Left colon (tissue), 2 donors: ENCODE results near the gene MAP4K5. TPM values are rescaled to one million over a fixed set of nuclear protein-coding genes. Genes with fewer than 3 reads are reported as not detected.

ENCODE experiments used
- ATAC-seq: fragments of 200-7000 bp; cut with Tn5 transposase; one replicate; pipeline ENCODE4 v1.9.1; 2020; ENCODE audit warnings: mild to moderate bottlenecking, moderate library complexity
- DNase-seq, 2 donors: peaks; one replicate each; pipeline ENCODE4 v3.0.0-alpha.2; 2020
- intact Hi-C, 2 donors: fragments of 100-400 bp; cut with DNase I in 1 of 2; cut with micrococcal nuclease in 1 of 2; formaldehyde crosslinking; loops; one replicate each; pipeline versions ENCODE4 v1.11.2 to v1.14.0; 2022; cut with DNase I, micrococcal nuclease
- total RNA-seq, 2 donors: library from RNA; stranded (reverse); fragmentation: NEBNext Ultra II Directional; extraction: Animal tissue kit (Norgen Biotek cat#: 25700); gene quantifications; one replicate each; pipeline ENCODE4 v1.2.1, GENCODE V29; 2021
- donor health status: DM: no; HTN: no; CAD: no.
- donor health status: DM: yes; HTN: yes; CAD: no.

MAP4K5 gene
- total RNA-seq, 2 donors from 2014 or later = 37.5 to 42.6 TPM

DNA sequence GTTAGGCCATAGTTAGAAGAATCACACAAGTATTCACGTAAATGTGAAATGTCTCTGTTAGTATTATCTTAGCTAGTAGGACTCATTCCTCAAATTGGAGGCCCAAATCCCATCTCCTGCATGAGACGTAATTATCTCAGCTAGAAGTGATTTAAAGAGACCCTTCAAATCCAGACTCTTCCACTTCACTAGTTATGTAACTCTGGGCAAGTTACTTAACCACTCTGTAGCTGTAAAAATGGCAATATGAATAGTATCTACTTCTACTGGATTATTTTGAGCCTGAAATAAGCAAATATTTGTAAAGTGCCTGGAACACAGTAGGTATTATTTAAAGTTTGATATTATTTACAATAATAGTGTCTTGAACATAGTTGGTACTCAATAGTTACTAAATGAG, 107.3 kb downstream of the MAP4K5 start:
- ATAC-seq (no peak), DNase-seq (no peak)
- intact Hi-C loops = no loop called here

DNA sequence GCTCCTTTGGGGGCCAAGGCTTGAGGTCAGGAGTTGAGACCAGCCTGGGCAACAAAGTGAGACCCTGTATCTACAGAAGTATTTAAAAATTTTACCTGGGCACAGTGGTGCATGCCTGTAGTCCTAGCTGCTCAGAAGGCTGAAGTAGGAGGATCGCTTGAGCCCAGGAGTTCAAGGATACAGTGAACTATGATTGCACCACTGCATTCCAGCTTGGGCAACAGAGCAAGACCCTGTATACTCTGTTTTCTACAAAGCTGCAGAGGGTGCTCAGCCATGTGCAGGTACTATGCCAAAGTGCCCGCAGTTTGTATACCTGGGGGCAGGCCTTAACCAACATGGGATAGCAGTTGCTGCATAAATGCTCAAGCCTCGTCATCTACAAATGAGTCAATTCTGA, 108.8 kb downstream of the MAP4K5 start:
- intact Hi-C loops = no loop called here
- DNase-seq (no peak), ATAC-seq (no peak)

DNA sequence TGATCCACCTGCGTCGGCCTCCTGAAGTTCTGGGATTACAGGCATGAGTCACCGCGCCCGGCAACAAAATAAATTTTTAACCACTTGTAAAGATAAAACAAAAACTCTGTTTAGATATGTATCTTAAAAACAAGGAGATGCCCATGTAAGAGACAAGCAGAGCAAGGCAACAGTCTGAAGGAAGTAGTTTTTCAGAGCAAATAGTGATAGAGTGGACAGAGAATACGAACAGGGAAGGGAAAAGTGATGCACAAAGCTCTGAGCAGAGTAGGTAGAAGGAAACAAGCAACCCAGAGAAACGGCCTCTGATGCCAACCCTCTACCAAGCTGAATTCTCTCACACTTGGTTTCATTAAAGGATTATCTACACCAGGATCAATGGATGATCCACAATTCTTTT, 110.9 kb downstream of the MAP4K5 start:
- ATAC-seq = peak; percentile 50

DNA sequence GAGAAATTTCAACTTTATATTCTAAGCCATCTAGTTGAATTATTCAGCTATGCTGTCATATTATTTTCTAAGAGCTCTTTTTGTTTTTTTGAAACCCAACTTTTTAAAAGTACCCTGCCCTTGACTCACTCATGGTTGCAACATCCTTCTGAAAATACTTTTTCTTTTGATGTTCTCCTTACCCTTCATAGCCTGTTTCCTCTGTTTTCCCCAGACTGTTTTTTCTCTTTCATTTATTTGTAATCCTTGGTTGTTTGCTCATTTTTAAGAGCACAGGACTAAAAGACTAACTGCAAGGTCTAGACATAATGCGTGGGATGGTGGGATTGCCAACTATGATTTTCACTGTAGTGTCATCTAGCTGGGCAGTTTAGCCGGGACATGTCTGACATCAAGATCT, 114.5 kb downstream of the MAP4K5 start:
- no peak for DNase-seq
- no peak for ATAC-seq
- intact Hi-C loops = no loop called here

More for the DNA sequence above, 110.9 kb downstream of the MAP4K5 start:
- intact Hi-C loops = no loop called here
- DNase-seq = no peak

DNA sequence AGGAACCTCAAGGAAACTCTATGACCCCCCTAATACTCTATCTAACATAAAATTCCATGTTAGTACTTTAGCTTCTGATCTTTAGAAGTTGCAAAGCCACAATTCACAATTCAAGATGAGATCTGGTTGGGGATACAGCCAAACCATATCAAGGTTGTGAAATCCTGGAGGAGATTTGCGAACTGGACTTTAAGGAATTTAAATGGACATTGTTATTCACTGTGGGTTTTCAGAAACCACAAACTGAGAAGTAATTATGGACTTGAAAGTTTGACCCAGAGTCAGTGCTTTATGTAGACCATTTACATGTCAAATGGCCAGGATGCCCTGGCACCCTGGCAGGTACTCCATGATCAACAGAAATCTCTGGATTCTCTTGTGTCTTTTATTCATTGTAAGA, 121.4 kb downstream of the MAP4K5 start:
- intact Hi-C loops = no loop called here
- ATAC-seq (no peak), DNase-seq (no peak)

DNA sequence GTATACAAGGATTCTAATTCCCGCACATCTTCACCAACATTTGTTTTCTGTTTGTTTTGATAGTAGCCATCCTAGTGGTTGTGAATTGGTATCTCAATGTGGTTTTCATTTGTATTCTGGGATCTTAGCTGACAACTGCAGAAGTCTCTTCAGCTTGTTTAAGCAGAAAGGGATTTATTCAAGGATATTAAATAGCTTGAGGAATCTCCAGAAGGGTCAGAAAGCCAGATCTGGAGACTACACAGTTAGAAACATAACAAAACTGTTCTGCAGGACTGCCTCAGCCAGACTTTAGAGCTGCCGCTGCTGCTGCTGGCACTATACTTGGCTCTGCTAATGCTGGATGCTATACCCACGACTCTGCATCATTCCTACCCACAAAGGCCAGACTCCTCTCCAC, 122.3 kb downstream of the MAP4K5 start:
- no peak for ATAC-seq
- DNase-seq = no peak
- intact Hi-C loops = no loop called here

DNA sequence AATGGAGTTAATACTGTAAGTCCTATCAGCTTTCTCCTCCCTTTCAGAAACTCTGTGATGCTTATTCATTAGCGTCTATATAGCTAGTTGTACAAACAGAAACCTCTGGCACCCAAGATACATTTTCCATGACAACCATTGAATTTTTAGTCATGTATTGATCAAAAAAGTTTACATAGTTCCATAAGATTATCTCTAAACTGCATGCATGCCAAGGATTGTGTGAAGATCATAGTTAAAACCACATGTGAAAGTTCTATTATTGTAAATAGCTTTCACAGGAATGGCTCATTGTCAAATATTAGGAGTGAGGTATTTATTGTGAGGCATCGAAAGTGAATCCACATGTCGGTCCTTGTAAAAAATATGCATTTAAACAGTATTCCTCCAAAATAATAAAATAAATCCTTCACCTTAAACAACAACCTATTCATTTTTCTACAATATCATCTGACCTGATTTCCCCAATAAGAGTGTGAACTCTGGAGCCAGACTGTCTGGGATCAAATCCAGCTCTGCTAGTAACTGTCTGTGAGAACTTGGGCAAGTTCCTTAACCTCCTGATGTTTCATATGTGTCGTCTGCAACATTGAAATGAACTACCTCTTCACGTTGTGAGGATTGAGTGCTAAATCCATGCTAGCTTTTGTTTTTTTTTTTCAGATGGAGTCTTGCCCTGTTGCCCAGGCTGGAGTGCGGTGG, 125.1 kb downstream of the MAP4K5 start:
- intact Hi-C loops = no loop called here
- DNase-seq (no peak), ATAC-seq (no peak)

DNA sequence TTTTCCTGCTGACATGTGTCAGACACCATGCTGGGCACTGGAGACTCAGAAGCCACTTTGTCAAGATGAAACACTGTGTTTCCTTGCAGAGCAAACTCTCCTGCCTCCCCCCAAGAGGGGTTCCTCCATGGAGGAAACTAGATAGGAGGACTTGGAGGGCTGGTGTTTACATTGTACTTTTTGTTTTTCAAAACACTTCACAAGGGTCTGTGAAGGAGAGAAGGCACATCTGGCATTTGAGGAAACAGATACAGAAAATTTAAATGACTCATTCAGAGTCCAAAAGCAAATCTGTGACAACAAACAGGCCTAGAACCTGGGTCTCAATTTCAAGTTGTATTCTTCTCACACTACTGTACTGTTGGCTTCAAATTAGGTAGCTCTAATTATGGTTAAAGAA, 128.9 kb downstream of the MAP4K5 start:
- no peak for ATAC-seq
- intact Hi-C loops = no loop called here
- DNase-seq = no peak

DNA sequence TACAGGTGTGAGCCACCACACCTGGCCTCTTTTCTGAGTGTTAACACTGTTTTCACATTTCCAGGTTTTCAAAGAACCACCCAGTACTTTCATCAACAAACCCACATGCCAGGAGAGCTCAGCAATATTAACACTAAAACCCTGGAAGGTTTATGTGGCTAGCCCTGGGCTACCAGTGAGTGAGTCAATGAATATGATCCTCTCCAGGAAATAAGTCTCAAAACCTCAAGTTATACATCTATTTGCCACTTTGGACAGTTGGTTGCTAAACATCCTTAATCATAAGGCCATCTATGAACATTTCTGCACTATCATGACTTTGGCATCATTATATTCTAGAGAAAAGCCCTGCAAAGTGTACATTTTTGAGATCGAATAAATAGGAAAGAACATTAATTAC, 129.4 kb downstream of the MAP4K5 start:
- intact Hi-C loops = no loop called here
- DNase-seq = no peak
- ATAC-seq = no peak

DNA sequence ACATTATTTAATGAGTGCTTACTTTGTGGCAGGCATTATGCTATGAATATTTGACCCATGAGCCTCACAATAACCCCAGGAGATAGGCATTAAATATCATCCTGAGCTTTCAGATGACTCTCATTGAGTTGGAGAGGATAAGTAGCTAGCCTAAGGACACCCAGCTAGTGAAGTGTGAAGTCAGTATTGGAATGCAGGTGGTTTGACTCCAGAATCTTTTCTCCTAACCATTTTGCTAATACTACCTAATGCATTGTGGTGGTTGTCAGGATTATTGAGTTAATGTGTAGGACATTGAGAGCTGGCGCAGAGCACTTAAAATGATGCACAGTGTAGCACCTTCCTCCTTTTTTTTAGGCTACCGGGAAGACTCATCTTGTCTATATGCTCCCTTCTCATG, 131.9 kb downstream of the MAP4K5 start:
- intact Hi-C loops = no loop called here
- ATAC-seq = no peak
- no peak for DNase-seq

DNA sequence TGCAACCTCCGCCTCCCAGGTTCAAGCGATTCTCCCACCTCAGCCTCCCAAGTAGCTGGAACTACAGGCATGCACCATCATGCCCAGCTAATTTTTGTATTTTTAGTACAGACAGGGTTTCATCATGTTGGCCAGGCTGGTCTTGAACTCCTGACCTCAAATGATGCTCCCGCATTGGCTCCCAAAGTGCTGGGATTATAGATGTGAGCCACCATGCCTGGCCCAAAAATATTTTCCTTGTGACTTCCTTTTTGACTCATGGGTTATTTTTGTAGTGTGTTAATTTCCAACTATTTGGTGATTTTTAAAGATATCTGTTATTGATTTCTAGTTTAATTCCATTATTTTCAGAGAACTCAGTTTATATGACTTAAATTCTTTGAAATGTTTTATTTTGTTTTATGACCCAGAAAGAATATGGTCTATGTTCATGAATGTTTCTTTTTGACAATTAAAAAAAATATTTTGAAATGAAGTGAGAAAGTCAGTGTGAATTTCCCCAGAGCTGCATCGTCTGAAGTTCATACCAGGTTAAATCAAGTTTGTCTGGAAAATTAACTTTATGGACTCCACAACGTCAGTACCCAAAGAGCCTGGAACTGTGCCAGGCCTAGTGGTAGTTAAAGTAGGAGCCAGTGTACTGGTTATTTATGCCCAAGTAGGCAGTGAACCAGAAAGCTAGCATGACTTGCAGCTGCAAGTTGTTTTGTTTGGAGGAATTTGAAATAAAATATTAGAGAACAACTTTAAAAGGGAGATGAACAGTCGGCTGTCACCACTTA, 132.9 kb downstream of the MAP4K5 start:
- peak; percentile 15 for ATAC-seq
- intact Hi-C loops = loop anchor here in 1 of 2 donors (10.0 kb wide), 1 partner anchor 55 kb away; no protein-coding TSS in a partner anchor
- DNase-seq = peak; percentile 77 to 85

DNA sequence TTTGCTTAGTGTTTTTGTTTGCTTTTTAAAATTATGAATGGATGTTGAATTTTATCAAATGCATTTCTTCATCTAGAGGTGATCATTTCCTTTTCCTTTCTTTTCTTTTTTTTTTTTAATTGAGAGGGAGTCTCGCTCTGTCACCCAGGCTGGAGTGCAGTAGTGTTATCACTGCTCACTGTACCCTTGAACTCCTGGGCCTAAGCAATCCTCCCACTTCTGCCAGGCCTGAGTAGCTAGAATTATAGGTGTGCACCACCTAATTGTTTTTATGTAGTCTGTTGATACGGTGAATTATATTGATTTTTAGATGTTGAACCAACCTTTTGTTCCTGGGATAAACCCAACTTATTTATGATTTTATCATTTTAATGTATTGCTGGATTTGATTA, 134.2 kb downstream of the MAP4K5 start:
- intact Hi-C loops = loop anchor here in 1 of 2 donors (10.0 kb wide), 1 partner anchor 53 kb away; no protein-coding TSS in a partner anchor
- no peak for DNase-seq
- ATAC-seq = peak; percentile 20

DNA sequence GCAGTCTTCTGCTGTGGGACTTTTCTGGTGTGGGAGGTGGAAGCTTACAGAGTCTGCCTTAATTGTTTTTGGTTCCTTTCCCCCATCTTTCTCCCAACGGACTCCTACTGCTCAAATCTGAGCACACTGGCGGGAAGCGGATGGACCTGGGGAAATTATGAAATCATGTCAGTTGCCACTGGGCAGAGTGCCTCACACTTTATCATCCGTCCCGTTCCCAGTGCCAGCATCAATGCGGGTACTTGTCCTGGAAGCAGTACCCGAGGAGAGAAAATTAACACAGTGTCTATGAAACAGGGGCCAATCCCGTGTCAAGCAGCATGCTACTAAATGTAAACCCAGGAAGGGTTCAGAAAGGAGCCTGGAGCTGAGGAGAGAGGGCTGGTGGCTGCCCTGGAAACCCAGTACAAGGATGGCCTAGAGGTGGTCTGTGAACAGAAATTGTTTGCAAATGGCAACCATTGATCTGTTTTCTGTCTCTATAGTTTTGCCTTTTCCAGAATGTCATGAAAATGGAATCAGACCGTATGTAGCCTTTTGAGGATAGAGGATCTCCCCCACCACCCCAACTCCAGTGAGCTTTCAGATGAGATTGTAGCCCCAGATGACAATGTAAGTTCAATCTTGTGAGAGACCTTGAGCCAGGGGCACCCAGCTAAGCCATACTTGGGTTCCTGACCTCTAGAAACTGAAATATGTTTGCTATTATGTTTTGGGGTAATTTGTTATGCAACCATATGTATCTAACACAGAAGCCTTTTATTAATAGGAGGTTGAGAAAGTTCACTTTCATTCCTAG, 134.8 kb downstream of the MAP4K5 start:
- intact Hi-C loops = loop anchor here in 1 of 2 donors (10.0 kb wide), 1 partner anchor 53 kb away; no protein-coding TSS in a partner anchor
- ATAC-seq = peak; percentile 12
- peak; percentile 37 to 56 for DNase-seq

DNA sequence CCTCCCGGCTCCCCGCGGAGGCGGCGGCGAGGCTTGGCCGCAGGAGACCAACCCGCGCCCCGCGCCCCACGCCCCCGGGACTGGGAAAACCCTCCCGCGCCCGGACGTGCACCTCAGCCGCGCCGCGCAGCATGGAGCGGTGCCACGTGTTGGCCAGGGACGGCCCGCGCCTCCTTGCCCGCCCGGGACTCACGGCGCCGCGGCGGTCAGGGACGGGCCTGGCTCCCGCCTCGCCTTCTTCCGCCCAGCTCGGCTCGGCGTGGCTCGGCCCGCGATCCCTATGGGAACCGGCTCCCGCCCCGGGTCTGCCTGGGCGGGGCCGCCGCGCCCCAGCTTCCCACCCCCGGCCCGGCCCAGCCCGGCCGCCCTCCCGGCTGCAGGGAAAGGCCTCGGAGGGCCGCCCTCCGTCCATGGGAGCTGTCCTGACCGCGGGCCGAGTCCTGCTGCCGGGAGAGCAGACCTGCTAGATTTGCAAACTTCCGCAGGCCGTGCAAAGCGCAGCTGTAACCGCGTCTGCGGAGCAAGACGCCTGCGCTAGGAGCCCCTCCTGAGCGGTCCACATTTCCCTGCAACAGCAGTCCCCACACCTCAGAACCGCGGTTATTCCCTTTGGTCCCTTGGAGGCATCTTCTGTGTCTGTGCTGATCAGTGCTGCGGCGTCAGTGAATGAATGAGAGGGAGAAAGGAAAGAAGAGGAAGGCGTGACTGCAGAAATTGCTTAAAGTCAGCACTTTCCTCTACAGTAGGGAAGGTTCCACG, 135.6 kb downstream of the MAP4K5 start, which contains the start of gene CDKL1:
Gene CDKL1, minus strand, starts transcription at position 251 of the 759 bp plus-strand sequence. CDS start 1,013 bp downstream, outside the sequence.
- intact Hi-C loops = loop anchor here in 1 of 2 donors (10.0 kb wide), 1 partner anchor 52 kb away; no protein-coding TSS in a partner anchor
- peak; percentile 64 to 78 for DNase-seq
- ATAC-seq = peak; percentile 86

DNA sequence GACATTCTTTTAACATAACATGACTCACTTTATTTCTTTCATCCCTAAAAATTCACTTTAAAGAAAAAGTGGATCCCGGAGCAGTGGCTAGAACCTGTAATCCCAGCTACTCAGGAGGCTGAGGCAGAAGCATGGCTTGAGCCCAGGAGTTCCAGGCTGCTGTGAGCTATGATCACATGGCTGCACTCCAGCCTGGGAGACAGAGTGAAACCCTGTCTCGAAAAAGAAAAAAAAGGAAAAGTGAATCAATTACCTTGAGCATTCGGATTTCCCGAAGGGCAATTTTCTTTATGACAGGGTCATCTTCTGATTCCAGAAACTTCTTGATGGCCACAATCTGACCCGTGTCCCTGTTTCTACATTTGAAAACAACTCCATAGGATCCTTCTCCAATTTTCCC, 136.9 kb downstream of the MAP4K5 start:
- DNase-seq (peak; percentile 38 to 45), ATAC-seq (no peak)
- intact Hi-C loops = loop anchor here in 1 of 2 donors (10.0 kb wide), 1 partner anchor 51 kb away; no protein-coding TSS in a partner anchor

DNA sequence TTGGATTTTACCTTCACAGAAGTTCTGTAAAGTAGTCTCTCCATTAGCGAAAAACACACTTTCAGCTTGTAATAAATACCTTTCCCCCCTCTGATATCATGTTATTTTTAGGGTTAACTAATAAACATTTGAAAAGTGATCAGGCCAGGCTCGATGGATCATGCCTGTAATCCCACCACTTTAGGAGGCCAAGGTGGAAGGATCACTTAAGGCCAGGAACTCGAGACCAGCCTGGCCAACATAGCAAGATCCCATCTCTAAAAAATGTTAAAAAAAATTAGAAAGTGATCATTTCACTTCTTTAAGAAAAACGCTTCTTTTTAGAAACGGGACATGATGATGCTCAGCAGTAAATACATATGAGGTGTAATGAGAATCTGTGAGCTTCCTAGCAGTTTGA, 137.7 kb downstream of the MAP4K5 start:
- intact Hi-C loops = loop anchor here in 1 of 2 donors (10.0 kb wide), 1 partner anchor 50 kb away; no protein-coding TSS in a partner anchor
- ATAC-seq = no peak
- no peak for DNase-seq

DNA sequence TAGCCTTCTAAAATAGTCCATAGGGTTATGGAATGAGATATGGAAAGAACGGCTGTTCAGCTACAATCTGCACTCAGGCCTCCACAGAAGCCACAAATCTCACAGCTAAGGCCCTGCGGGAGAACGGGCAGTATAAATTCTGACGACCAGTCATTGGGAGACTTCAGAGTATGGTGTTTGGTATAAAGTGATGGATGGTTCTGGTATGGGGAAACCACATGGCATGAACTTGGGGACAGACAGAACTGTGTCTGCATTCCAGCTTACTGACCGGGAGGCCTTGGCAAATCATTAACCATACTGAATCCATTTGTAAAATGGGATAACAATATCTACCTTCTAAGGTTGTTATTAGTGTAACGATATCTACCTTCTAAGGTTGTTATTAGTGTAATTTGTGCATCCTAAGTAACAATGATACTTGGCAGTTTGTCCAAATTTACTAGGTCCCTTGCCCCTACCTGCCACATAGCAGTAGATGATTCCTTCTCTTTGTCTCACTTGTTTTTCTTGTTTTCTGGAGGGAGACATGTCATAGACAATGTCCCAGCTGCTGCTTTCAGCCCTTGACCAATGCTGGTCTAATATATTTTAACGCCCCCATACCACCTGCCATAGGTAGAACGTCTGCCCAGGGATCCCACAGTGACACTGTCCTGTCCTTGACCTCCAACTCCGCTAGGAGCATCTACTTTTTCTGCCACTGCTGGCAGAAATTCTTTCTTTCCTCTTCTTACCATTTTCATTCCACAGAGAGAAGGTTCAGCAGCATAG, 142.5 kb downstream of the MAP4K5 start:
- intact Hi-C loops = loop anchor here in 1 of 2 donors (10.0 kb wide), 1 partner anchor 45 kb away; no protein-coding TSS in a partner anchor
- DNase-seq (no peak), ATAC-seq (peak; percentile 13)
